ENCODE measurements around the gene PBX4. TPM values are rescaled to one million over a fixed set of nuclear protein-coding genes. Genes with fewer than 3 reads are reported as not detected.

PBX4 gene
- total RNA-seq, 1 donor, result 1.7 TPM

DNA sequence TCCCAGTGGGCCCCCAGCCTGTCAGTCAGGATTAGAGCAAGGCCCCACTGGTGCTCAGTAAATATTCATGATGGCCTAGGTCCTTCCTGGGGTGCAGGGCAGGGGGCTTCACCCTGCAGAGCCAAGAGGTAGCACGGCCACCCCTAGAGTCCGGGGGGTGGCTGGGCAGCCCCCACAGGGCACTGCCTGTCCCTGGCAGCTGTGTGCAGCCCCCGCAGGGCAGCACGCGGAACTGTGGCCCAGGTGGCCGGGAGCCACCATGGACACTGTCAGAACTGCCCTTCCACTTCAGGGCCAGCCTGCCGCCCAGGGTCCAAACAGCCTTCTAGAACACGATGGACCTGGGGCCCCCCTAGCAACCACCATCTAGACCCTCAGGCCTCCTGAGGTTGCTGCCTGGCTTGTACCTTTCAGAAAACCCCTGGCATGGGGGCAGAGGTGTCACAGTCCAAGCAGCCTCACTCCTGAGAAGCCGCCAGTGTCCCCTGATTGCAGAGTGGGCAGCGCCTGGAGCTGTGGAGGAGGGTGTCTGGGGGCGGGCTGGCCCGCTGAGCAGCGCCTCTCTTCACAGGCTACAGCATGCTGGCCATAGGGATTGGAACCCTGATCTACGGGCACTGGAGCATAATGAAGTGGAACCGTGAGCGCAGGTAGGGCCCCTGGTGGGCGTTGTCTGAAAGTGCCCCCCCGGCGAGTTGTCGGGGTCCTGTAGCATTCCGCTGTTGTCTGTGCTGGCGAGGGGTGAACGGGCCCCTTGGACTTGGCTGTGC lies 92.7 kb downstream of the PBX4 start:
- TF ChIP-seq, protein P1, sequence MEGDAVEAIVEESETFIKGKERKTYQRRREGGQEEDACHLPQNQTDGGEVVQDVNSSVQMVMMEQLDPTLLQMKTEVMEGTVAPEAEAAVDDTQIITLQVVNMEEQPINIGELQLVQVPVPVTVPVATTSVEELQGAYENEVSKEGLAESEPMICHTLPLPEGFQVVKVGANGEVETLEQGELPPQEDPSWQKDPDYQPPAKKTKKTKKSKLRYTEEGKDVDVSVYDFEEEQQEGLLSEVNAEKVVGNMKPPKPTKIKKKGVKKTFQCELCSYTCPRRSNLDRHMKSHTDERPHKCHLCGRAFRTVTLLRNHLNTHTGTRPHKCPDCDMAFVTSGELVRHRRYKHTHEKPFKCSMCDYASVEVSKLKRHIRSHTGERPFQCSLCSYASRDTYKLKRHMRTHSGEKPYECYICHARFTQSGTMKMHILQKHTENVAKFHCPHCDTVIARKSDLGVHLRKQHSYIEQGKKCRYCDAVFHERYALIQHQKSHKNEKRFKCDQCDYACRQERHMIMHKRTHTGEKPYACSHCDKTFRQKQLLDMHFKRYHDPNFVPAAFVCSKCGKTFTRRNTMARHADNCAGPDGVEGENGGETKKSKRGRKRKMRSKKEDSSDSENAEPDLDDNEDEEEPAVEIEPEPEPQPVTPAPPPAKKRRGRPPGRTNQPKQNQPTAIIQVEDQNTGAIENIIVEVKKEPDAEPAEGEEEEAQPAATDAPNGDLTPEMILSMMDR (IDR thresholded peaks at IDR 0.05; ENCODE audit: insufficient read depth, low read depth, low read length), result no peak
- DNase-seq (ENCODE audit: low read depth), result no peak
- H3K4me3 ChIP-seq (ENCODE audit: low read depth, low read length), result no peak overlapping the region

DNA sequence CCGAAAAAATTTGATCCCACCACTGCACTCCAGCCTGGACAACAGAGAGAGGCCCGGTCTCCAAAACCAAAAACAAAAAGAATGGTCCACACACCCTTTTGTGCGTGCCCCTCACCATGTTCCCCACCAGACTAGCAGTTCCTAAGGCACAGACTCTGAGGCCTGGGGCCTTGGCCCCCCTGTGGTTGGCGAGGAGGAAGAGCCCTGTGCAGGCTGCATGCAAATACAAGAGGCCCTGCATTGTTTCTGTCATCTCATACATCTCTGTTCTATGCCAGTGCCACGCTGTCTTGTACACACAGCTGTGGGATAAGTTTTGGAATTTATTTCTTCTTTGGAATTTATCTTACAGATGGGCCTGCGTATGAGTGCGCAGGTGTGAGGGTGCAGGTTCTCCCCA lies 94.4 kb downstream of the PBX4 start:
- H3K4me3 ChIP-seq (ENCODE audit: low read depth, low read length), result no peak overlapping the region
- no peak for DNase-seq (ENCODE audit: low read depth)
- TF ChIP-seq, protein P1 (IDR thresholded peaks at IDR 0.05; ENCODE audit: insufficient read depth, low read depth, low read length), result no peak

DNA sequence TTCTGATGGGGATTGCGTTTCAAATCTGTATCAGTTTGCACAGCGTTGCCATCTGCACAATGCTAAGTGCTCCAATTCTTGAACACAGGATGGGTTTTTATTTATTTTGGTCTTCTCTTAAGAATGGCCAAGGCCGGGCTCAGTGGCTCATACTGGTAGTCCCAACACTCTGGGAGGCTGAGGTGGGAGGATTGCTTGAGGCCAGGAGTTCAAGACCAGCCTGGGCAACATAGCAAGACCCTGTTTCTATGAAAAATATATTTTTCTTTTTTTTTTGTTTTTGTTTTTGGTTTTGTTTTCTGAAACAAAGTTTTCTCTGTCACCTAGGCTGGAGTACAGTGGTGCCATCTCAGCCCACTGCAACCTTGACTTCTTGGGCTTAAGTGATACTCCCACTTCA lies 95.3 kb downstream of the PBX4 start:
- TF ChIP-seq, protein P1 (IDR thresholded peaks at IDR 0.05; ENCODE audit: insufficient read depth, low read depth, low read length), result no peak
- no peak overlapping the region for H3K4me3 ChIP-seq (ENCODE audit: low read depth, low read length)
- no peak for DNase-seq (ENCODE audit: low read depth)

DNA sequence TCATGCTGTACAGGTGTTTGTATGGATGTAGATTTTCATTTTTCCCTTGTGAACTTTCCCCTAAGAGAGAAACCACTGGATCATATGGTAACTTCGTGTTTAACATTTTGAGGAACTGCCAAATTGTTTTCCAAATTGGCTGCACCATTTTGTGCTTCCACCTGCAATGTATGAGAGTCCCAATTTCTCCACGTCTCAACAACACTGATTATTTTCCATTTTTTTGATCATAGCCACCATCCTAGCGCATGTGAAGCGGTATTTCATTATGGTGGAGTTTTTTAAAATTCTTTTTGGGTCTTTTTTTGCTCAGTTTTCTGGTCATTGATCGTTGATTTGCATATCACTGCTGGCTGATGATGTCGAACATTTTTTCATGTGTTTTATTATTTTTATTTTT lies 97.5 kb downstream of the PBX4 start:
- TF ChIP-seq, protein P1 (IDR thresholded peaks at IDR 0.05; ENCODE audit: insufficient read depth, low read depth, low read length), result no peak
- H3K4me3 ChIP-seq (ENCODE audit: low read depth, low read length), result no peak overlapping the region
- DNase-seq (ENCODE audit: low read depth), result no peak

DNA sequence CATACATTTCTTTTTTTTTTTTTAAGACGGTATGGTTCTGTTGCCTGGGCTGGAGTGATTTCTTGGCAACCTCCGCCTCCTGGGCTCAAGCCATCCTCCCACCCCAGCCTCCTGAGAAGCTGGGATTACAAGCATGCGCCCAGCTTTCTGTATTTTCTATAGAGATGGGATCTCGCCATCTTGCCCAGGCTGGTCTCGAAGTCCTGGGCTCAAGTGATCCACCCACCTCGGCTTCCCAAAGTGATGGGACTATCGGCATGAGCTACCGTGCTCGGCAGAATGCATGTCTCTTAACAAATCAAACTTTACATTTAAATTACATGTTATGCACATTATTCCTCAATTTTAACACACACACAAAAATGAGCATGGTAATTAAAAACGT lies 101.3 kb downstream of the PBX4 start:
- H3K4me3 ChIP-seq (ENCODE audit: low read depth, low read length), result peak overlapping the region; percentile 95
- DNase-seq (ENCODE audit: low read depth), result no peak
- TF ChIP-seq, protein P1 (IDR thresholded peaks at IDR 0.05; ENCODE audit: insufficient read depth, low read depth, low read length), result no peak

DNA sequence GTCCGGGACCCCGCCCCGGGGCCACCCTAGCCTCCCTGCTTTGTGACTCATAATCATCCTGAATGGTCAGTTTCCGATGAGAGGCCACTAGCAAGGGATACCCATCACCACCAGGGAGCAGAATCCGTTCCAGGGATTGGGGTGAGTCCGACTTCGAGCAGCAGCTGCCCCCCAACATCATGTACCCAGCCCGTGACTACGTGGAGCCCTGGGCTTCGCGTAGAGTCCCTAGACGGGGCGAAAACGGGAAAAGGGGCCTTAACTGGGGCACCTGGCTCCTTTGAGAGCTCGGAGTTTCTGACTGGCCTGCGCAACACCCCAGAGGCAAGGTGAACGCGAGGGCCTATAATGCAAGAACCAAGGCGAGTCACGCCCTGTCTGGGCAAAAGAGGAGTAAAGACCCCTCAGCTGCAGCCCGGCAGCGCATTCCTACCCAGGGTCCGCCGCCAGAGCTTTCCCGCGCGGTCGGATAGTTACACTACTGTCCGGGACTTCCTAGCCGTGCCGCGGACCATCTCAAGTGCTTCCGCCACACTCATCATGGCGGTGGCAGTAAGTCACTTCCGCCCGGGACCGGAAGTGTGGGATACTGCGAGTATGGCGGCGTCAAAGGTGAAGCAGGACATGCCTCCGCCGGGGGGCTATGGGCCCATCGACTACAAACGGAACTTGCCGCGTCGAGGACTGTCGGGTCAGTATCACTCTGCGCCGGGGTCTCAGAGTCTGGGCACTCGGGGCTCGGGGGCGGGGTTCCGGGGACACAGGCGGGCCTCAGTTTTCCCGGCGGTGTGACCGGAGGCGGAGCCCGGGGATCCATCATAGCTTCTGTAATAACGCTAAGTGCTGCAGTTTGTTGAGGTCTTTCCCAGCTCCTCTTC lies 102.6 kb downstream of the PBX4 start, which contains the start of gene NDUFA13:
Gene NDUFA13 (plus strand): TSS at position 584 of the 878 bp plus-strand sequence. CDS start 14 bp downstream, at position 598.
- DNase-seq (ENCODE audit: low read depth), result peak; percentile 93
- TF ChIP-seq, protein P1 (IDR thresholded peaks at IDR 0.05; ENCODE audit: insufficient read depth, low read depth, low read length), result no peak
- H3K4me3 ChIP-seq (ENCODE audit: low read depth, low read length), result peak within 1 kb of the TSS; percentile 95

All from fibroblast of villous mesenchyme (primary cell).